ENCODE data around the gene SULT2B1.
A peak's percentile ranks its signal among the peaks of the same experiment; 100 is the strongest.

SULT2B1 gene

DNA sequence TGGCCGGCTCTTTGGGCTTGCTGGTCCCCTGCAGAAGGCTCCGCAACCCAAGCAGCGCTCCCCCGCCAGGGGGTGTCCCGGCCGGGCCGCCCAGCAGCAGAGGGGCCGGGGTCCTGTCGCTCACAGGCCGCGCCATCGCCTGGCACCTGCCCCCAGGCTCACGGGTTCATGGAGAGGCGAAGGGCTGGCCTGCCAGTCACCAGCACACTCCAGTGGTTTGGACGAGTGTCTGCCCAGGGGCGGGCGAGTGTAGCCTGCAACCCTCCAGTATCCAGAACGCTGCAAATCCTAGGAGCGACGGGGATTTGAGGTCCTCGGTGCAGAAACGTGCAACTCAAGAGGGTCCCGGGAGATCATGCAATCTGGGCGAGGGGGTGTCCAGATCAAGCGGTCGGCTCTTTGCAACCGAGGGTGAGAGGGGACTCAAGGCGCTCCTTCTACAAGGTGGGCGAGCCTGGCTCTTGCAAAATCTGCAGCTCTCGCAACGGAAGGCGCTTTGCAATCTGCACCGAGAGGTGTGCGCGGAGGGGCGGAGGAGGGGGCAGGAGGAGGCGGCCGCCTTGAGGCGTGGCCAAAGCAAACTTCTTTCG lies 85.0 kb downstream of the SULT2B1 start, which contains the start of gene DBP:
DBP (minus strand) TSS at position 521 of the 590 bp plus-strand sequence; CDS start at position 136, 385 bp downstream.
- DNase-seq, result peak in 2 of 6 experiments; percentile 36 to 45

DNA sequence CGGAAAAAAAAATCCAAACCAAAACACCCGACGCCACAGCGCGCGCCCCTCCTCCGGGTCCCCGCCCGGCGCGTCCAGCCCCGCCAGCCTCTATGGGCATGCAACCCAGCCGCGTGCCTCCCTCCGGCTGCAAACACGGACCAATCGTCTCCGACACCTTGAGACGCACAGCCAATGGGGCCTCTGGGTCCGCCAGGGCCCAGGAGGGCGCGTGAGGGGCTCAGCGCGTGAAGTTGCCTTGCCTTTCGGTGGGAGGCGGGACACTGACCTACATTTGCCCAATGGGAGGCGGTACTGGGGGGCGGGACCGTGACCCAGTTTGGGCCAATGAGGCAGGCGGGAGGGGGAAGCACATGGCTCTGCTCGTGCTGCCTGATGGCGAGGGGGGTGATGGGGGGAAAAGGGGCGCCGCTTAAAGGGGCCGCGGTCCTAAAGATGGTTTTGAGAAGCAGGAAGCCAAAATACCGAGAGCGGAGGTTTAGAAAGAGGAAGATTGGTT lies 85.5 kb downstream of the SULT2B1 start:
- peak; percentile 97 to 100 (median 100) for DNase-seq

DNA sequence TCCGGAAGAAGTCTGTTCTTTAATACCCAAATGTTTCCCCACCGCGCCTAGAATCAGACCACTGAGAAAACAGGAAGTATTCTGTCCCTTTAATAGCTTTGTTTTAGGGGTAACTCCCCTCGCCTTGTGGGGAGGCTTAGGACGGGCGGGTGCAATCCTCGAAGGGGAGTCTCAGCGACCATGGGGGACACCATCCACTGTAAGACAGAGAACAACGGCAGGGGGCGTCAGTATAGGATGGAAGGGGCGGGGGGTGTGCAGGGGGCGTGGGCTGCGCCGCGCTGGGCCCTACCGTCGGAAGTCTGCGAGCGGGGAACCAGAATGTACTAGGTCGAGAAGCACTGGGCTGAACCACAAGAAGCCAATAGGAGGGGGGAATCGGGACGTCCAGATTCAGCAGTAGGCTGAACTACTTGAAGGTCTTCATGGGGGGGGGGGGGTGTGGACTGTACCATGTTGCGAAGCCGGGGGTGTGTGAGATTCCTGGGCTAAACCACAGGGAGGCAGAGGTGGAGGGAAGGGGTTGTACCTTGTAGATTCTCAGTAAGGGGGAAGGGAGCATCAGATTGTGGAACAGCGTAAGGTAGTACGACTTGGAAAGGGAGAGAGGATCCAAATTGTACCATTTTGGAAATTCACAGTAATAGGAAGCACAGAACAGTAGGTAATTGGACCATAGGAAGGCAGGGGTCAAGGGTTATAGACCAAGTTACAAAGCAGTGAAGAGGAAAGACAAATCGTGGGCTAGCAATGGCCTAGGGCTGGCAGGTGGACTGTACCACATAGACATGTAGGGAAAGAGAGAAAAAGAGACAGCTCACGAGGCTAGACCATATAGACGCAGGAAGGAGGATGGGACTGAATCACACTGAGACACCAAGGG lies 86.2 kb downstream of the SULT2B1 start:
- DNase-seq, result peak; percentile 84 to 95 (median 88)

DNA sequence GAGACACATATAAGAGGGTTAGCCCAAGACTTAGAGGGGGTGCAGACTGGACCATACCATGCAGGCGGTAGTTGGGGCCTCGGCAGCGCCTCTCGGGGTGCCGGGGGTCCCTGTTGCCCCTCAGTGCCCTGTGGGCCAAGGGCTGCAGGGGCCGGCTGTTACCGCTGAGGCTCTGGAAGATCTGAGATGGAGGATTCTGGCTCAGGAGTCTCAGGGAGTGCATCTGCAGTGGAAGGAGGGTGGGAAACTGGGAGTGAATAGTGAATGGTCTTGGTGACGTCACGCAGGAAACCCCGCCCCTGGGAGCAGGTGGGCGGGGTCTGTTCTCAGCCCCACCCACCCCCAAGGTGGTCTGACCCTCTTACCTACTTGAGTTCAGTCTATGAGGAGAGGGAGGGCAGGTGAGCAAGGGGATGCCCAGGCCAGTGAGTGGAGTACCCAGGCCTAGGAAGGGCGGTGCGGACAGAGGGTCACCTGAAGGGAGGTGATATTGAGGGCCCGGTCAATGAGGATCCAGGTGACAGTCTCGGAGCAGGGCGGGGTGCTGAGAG lies 86.9 kb downstream of the SULT2B1 start:
- no peak for DNase-seq

DNA sequence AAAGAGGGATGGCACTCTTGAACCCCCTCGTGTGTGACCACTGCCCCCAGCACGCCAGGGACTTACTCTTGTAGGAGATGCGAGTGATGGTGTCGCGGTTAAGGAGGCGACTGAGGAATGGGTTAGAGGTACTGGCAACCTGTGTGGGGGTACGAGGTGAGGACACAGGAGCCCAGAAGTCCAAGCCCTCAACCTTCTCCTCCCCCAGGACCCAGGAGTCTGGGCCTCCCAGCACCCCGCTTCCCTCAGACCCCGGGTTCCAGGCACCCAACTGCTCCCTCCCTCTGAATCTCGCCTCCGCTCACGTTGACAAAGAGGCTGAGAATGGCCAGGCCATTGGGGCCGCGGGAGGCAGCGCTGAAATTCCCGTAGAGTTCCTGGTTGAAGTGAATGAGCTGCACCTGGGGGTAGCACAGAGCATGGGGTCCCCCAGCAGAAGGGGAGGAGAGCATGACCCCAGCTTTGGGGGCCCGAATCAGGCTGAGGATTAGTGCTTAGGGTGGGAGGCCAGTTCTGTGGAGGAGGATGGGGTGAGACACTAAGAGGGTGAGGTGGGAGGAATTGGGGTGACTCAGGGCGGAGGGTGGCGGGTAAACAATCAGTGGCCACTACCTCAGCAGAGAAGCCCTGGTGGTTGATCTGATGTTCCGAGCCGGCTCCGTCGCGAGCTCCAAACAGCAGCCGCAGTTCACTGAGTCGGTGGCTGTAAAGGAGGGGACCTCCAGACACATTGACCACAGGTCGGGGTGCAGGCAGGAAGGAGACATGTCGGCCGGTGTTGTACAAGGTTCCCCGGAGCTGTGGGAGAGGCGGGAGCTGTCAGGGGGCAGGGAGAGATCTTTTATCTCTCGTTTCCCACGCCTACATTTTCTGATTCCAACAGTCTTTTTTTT lies 87.8 kb downstream of the SULT2B1 start:
- DNase-seq, result no peak

DNA sequence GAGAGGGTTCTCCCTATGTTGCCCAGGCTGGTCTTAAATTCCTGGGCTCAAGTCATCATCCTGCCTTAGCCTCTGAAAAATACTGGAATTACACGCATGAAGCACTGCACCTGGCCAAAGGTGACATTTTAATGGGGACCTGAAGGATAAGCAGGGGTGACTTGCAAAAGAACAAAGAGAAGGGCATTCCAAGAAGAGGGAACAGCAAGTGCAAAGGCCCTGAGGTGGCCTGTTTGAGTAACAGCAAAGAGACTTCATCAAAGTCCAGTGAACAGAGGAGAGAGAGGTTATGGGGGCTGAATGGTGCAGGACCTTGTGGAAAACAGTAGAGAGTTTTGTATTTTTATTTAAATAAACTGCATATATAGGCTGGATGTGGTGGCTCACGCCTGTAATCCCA lies 89.9 kb downstream of the SULT2B1 start:
- DNase-seq, result no peak

DNA sequence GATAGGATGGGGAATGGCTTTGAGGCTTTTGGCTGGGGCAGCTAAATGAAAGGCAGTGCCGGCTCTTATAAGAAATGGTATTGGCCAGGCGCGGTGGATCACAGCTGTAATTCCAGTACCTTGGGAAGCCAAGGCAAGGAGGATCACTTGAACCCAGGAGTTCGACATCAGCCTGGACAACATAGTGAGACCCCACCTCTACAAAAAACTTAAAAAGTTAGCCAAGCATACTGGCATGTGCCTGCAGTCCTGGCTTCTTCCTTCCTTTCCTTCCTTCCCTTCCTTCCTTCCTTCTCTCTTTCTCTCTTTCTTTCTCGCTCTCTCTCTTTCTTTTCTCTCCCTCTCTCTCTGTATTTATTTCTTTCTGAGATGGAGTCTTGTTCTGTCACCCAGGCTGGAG lies 90.9 kb downstream of the SULT2B1 start:
- no peak for DNase-seq

DNA sequence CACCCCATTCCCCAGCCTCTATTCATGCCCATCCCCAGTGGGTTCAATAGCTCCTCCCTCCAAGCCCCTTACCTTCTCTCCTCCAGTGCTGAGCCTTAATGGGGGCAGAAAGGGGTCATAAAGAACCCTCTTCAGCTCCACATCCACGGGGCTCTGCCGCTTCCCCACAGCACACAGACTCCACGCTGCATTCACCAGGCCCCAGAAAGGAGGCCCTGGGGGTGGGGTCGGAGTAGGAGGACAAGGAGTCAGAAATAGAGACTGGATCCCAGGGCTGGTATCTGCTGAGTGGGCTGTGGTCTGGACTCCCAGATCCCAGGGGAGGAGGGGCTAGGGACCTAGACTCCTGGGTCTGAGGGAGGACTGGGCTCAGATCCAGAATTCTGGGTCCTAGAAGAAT lies 92.4 kb downstream of the SULT2B1 start:
- no peak for DNase-seq

DNA sequence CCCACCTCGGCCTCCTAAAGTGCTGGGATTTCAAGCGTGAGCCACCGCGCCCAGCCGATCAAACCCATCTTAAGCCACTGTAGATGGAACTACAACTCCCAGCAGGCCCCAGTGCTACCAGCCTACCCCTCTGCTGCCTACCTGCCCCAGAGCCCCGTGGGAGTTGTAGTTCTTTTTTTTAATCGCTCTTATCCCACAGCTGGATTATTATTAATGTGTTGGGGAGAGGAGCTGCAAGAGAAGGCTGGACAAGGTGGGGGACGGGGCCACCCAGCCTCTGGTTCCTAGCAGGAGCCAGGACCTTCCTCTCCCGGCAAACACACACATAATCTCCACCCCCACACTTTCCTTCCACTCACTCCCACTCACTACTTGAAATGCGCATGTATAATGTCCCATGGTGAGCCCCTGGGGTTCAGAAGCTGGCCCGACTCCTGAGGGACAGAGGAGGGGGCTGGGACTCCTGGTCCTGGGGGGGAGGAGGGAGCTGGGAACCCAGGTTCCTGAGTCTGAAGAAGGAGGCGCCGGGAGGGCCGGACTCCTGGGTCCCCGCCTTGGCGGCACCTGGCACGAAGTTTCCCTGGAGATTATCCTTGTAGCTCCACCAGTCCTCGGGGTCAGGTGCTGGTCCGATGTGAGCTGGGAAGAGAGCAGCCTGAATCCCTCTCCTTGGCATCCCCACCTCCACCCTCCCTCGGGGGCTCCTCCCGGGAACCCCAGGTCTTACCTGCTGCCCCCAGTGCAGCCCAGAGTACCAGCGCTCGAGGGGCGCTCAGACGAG lies 93.1 kb downstream of the SULT2B1 start:
- DNase-seq, result peak; percentile 51 to 85 (median 68)

DNA sequence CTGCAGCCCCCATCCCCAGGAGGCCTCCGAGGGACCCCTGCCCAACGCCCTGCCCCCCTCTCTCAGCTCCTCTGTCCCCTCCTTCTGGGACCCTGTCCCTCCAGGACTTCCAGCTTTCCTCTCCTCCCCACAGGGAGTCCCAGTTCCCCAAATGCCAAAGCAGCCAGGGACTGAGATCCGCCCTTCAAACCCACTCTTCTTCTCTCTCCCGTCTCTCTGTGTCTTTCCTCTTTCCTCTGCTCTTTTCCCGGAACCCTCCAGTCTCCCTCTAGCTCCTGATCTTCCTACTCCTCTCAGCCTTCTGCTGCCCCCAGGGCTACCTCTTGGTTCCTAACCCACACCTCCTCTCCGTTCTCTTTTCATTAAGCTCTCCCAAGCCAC lies 93.6 kb downstream of the SULT2B1 start:
- peak in 1 of 6 experiments; percentile 46 for DNase-seq

DNA sequence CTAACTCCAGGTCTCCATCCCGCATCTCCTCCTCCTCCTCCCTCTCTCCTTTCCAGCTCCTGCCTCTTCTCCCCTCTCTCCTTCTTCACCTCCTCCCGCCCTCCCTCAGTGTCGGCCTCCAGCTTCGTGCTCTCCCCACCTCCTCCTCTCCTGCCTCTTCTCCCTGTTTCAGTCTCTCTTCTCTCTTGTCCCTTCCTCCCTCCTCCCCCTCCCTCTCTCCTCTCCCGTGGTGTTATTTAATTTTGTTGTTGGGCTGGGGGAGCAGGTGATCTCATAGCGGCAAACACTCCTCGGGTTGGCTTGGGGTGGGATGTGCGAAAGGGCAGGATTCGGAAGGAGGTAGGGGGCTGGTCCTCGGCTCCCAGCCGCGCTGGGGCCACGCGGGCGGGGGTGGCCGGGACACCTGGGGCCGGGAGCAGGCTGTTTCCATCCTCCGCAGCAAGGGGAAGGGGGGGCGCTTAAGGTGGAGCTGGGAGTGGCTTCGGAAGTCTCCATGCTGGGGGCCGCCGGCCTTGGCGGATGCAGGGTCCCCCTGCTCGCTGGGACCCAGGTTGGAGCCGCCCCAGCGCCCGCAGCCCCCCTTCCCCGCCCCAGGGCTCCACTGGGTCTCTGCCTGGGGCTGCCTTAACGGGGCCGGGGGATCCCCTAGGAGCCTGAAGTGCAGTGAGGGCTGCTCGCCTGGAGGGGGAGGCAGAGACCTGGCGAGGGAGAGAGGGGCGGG lies 94.2 kb downstream of the SULT2B1 start, which contains the start of gene CA11:
CA11 (minus strand) TSS at position 187 of the 721 bp plus-strand sequence. CDS start 555 bp downstream, outside the sequence.
- DNase-seq, result peak; percentile 87 to 96 (median 92)

DNA sequence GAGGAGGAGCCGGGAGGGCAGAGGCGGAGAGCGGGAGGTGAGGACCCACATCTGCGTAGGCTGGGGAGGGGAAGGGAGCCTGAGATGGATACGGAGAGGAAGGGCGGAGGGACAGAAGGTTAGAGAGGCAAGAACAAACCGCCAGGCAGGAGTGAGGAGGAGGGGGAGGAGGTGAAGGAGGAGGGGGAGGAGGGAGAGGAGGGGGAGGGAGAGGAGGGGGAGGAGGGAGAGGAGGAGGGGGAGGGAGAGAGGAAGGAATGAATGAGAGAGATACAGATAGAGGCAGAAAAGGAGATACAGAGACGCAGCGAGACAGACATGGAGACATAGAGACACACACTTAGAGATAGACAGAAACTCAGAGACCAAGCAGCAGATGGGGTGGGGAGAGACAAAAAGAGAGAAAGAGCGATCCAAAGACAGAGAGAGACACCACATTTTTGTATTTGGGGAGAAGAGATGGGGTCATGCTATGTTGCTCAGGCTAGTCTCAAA lies 94.8 kb downstream of the SULT2B1 start:
- DNase-seq, result peak in 1 of 6 experiments; percentile 38

DNA sequence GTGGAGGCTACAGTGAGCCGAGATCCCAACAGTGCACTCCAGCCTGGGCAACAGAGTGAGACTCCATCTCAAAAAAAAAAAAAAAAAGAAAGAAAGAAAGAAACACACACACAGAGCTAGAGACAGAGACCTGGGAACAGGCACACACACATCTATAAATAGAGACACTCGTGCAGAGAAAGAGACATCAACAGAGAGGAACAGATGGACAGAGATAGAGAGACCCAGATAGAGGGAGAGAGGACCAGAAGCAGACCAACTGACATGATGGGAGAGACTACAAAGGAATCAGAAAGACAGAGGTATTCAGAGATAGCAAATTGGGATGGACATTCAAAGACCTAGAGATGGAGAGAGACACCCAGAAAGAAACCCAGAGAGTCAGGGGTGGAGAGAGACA lies 96.2 kb downstream of the SULT2B1 start:
- no peak for DNase-seq

Data from stimulated activated naive CD4-positive, alpha-beta T cell (primary cell).